BLaER1 treated with 17β-estradiol and CSF1 and Interleukin-3, amounts not matched to agents 10 nM and 100 nM (cell line): ENCODE measurements around the gene PBX3.

ENCODE experiments used
- H3K27ac ChIP-seq, 11 experiments: shearing (Covaris generic); formaldehyde crosslinking; 2 replicates each; pipeline ENCODE4 v1.8.1; 2022
- H3K27me3 ChIP-seq, 11 experiments: shearing (Covaris generic); formaldehyde crosslinking; 2 replicates each; pipeline ENCODE4 v1.8.1; 2022
- H3K36me3 ChIP-seq, 11 experiments: shearing (Covaris generic); formaldehyde crosslinking; 2 replicates each; pipeline ENCODE4 v1.8.1; 2022
- H3K4me1 ChIP-seq, 10 experiments: shearing (Covaris generic); formaldehyde crosslinking; 2 replicates each; pipeline ENCODE4 v1.8.1; 2022
- H3K4me2 ChIP-seq, 11 experiments: shearing (Covaris generic); formaldehyde crosslinking; 2 replicates each; pipeline ENCODE4 v1.8.1; 2022
- H3K4me3 ChIP-seq, 10 experiments: shearing (Covaris generic); formaldehyde crosslinking; 2 replicates each; pipeline ENCODE4 v1.8.1; 2022
- H3K9ac ChIP-seq, 11 experiments: shearing (Covaris generic); formaldehyde crosslinking; 2 replicates each; pipeline ENCODE4 v1.8.1; 2022
- H3K9me3 ChIP-seq, 11 experiments: shearing (Covaris generic); formaldehyde crosslinking; replicated peaks in 1 of 11; 2 replicates each; pipeline ENCODE4 v1.8.1; 2022
- H4K20me1 ChIP-seq, 11 experiments: shearing (Covaris generic); formaldehyde crosslinking; 2 replicates each; pipeline ENCODE4 v1.8.1; 2022
- Cebpa-rat ChIP-seq, 11 experiments: shearing (Covaris generic); IDR thresholded peaks; 2 replicates each; pipeline ENCODE4 v1.8.1; 2022

PBX3 gene

DNA sequence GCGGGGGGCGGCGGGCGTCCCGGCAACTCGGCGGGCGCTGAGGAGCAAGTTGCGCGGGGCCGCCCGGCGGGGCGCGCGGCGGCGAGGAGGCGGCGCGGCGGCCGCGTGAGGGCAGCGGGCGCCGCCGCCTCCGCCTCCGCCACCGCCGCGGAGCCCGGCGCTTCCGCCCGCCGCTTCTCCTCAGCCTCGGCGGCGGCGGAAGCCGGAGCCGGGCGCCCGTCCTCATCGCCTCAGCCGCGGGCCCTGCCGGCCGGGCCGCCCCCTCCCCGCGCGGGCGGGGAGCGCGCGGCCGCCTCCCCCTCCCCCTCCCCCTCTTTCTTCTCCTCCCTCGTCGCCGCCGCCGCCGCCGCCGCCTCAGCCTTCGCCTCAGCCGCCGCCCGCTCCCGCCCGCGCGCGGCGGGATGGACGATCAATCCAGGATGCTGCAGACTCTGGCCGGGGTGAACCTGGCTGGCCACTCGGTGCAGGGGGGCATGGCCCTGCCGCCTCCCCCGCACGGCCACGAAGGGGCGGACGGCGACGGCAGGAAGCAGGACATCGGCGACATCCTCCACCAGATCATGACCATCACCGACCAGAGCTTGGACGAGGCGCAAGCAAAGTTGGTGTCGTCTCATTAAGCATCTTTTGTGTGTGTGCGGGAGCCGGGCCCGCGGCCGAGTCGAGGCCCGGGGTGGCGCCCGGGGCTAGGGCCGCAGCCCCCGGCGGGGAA is at the start of gene PBX3:
Gene PBX3 (plus strand): TSS at position 321 of the 712 bp plus-strand sequence.
- Histone ChIP-seq H3K4me1 (peaks cover 15 to 29% (median 20%) of the 10 kb centered on the region in 10 experiments; a peak in 19 of 20 replicates), H4K20me1 (peaks cover 0 to 44% (median 23%) of the 10 kb centered on the region in 11 experiments; a peak in 15 of 22 replicates), H3K9me3 (no peaks in the 10 kb centered on the region), H3K4me2 (peak within 1 kb of the TSS; percentile 85 to 97 (median 94)), H3K4me3 (peak within 1 kb of the TSS; percentile 70 to 91 (median 80)), H3K9ac (peak within 1 kb of the TSS; percentile 75 to 88 (median 85)), H3K36me3 (peaks cover 0 to 33% (median 4%) of the 10 kb centered on the region in 11 experiments; a peak in 7 of 22 replicates), H3K27me3 (peaks cover 32 to 51% (median 49%) of the 10 kb centered on the region in 11 experiments), H3K27ac (peak within 1 kb of the TSS; percentile 56 to 87 (median 77); a peak in 21 of 22 replicates)
- no peak for TF ChIP-seq Cebpa-rat (IDR thresholded peaks at IDR 0.05)

DNA sequence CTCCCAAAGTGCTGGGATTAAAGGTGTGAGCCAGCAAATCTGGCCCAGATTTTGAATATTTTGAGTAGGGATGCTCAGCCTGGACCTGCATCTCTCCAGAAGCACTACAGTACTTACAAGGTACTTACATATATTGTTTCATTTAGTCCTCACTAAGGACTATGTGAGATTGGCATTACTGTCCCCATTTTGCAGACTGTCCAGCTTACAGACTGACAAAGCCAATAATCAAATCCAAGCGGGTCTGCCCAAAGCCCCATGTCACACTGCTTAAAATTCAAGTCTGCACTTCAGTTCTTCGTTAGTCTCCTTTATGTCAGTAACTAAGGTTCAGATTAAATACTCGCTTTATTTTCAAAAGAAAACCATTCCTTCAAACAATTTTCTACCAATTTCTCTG is 47.3 kb upstream of the PBX3 start:
- no peaks in the 10 kb centered on the region for H3K9me3 ChIP-seq
- no peak for TF ChIP-seq Cebpa-rat (IDR thresholded peaks at IDR 0.05)
- peaks cover 12 to 24% (median 14%) of the 10 kb centered on the region in 10 experiments; a peak in 17 of 20 replicates for H3K4me1 ChIP-seq
- peaks cover 0 to 89% (median 40%) of the 10 kb centered on the region in 11 experiments; a peak in 15 of 22 replicates for H4K20me1 ChIP-seq
- H3K4me3 ChIP-seq, result no peak overlapping the region
- no peaks in the 10 kb centered on the region for H3K27me3 ChIP-seq
- H3K4me2 ChIP-seq, result no peak overlapping the region
- no peak overlapping the region for H3K27ac ChIP-seq
- no peak overlapping the region for H3K9ac ChIP-seq
- peaks cover 0 to 17% (median 8%) of the 10 kb centered on the region in 11 experiments; a peak in 11 of 22 replicates for H3K36me3 ChIP-seq

DNA sequence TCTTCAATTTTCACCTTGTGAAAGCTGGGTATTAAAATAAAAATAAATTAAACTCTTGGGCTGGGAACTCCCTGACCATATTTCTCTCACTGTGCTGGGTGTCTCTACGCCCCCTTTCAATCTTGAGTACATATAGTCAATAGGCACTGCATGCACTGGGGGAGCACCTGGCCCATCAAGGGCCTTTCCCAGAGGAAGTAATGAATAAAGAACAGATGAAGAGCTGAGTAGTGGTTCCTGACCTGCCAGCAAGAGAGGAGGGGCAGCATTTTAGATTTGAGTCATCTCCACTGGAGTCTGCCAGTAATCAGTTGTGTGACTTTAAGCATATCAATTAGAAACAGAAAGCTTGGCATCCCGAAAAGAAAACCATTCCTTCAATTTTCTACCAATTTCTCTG is 46.4 kb upstream of the PBX3 start:
- peaks cover 0 to 19% (median 8%) of the 10 kb centered on the region in 11 experiments; a peak in 10 of 22 replicates for H3K36me3 ChIP-seq
- peaks cover 0 to 83% (median 40%) of the 10 kb centered on the region in 11 experiments; a peak in 15 of 22 replicates for H4K20me1 ChIP-seq
- H3K9me3 ChIP-seq, result no peaks in the 10 kb centered on the region
- no peak overlapping the region for H3K9ac ChIP-seq
- TF ChIP-seq Cebpa-rat (IDR thresholded peaks at IDR 0.05), result no peak
- no peak overlapping the region for H3K4me3 ChIP-seq
- H3K4me2 ChIP-seq, result no peak overlapping the region
- H3K4me1 ChIP-seq, result peaks cover 14 to 29% (median 18%) of the 10 kb centered on the region in 10 experiments
- H3K27me3 ChIP-seq, result no peaks in the 10 kb centered on the region
- H3K27ac ChIP-seq, result no peak overlapping the region

DNA sequence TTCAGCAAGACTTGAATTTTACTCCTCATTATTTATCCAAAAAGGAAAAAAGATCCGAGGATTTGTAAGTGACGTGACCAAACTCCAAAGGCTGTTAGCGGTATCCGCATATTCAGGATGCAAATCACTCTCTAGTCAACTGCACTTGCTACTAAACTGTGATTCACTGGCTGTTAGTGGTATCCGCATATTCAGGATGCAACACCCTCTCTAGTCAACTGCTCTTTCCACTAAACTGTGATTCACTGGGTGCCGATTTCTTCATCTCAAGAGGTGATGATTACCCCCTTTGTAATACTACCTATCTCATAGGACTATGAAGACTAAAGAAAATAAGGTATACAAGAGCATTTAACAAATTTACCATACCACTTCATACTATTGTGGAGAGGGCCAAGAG is 45.8 kb upstream of the PBX3 start:
- Histone ChIP-seq H3K4me1 (peaks cover 15 to 29% (median 18%) of the 10 kb centered on the region in 10 experiments), H3K4me3 (no peak overlapping the region), H3K9ac (no peak overlapping the region), H3K36me3 (peaks cover 0 to 19% (median 8%) of the 10 kb centered on the region in 11 experiments; a peak in 10 of 22 replicates), H3K9me3 (no peaks in the 10 kb centered on the region), H3K27ac (no peak overlapping the region), H4K20me1 (peaks cover 0 to 77% (median 39%) of the 10 kb centered on the region in 11 experiments; a peak in 15 of 22 replicates), H3K27me3 (no peaks in the 10 kb centered on the region), H3K4me2 (no peak overlapping the region)
- TF ChIP-seq Cebpa-rat (IDR thresholded peaks at IDR 0.05), result no peak

DNA sequence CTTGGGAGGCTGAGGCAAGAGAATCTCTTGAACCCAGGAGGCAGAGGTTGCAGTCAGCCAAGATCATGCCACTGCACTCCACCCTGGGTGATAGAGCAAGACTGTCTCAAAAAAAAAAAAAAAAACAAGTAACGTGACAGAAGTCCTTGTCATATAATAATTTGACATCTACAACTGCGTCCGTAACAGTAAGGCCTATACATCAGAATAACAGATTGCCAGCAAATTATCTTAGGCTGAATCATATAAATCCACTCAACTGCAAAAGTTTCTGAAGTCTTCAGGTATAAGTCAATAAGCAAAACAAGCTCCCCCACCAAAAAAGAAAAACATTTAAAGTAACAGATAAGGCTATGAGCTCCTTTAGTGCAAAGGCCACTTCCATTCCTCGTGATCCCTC is 43.5 kb upstream of the PBX3 start:
- no peak overlapping the region for H3K9ac ChIP-seq
- no peaks in the 10 kb centered on the region for H3K9me3 ChIP-seq
- TF ChIP-seq Cebpa-rat (IDR thresholded peaks at IDR 0.05), result no peak
- peaks cover 0 to 63% (median 29%) of the 10 kb centered on the region in 11 experiments; a peak in 15 of 22 replicates for H4K20me1 ChIP-seq
- H3K4me3 ChIP-seq, result no peak overlapping the region
- H3K4me1 ChIP-seq, result peaks cover 15 to 28% (median 21%) of the 10 kb centered on the region in 10 experiments
- no peak overlapping the region for H3K4me2 ChIP-seq
- no peaks in the 10 kb centered on the region for H3K27me3 ChIP-seq
- H3K36me3 ChIP-seq, result peaks cover 0 to 19% (median 8%) of the 10 kb centered on the region in 11 experiments; a peak in 10 of 22 replicates
- H3K27ac ChIP-seq, result no peak overlapping the region

DNA sequence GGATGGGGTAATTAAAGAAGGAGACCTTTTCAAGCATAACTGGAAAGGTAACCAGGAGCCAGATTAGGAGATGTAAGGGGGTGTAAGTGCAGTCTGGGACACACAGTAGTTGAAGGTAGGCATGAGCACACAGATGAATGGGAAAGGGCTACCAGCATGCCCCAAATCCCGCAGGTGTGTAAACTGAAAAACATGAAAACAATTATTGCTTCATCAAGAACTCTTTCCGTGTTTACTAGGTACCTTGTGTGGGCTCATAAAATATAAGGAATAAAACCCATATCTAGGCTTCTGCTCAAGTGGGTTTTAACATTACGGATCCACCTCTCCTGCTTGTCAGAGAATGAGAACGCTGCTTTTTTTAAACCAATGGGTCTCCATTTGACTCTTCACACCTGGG is 41.3 kb upstream of the PBX3 start:
- TF ChIP-seq Cebpa-rat (IDR thresholded peaks at IDR 0.05), result 0 out of 22 replicates have a peak, but pooled peaks of 1 of the 11 experiments have one; percentile 10
- peak overlapping the region; percentile 86 to 96 (median 92) for H3K4me2 ChIP-seq
- peak overlapping the region in 6 of 11 experiments; percentile 86 to 96 (median 93); a peak in 9 of 22 replicates for H3K27ac ChIP-seq

DNA sequence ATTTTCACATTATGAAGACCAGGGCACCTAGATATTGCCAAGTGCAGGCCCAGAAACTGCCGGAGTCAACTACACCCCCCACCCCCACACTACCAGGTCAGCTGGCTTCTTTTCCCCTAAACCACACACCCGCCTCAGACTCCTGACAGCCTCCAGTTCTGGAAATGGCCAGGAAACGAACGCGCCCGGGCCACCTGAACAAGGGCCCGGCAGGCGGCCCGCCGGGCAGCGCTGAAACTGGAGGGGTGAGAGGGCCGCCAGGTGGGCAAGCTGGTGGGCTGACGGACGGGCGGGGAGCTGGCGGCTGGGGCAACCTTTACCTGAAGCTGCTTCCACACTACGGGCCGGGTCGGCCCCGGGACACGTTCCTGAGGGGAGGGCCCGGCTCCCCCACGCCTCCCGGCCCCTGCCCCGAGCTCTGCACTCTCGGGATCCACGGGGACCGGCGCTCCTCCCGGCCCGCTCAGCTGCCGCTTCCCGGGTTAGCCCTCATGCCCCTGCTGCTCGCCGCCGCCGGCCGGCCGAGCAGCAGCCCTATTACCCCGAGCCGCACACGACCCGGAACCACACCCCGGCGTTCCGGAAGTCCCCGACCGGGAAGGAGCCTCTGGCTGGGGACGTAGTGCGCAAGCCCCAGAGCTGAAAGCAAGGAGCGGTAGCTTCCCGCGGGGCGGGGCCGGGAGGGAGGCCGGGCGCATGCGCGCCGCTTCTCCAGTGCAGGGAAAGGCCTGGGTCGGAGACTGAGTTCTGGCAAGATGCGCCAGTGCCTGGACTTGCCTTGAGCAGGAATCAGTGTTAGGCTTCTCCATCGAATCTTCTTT is 40.3 kb upstream of the PBX3 start, which contains the start of gene MAPKAP1:
Gene MAPKAP1 (minus strand): TSS at position 558 of the 821 bp plus-strand sequence. CDS start 34,634 bp downstream, outside the sequence.
- Histone ChIP-seq H3K36me3 (peaks cover 0 to 19% (median 5%) of the 10 kb centered on the region in 11 experiments; a peak in 10 of 22 replicates), H3K4me1 (peaks cover 15 to 28% (median 21%) of the 10 kb centered on the region in 10 experiments), H3K9ac (peak within 1 kb of the TSS; percentile 88 to 99 (median 94)), H3K4me2 (peak within 1 kb of the TSS; percentile 86 to 96 (median 92)), H3K27ac (peak within 1 kb of the TSS; percentile 86 to 96 (median 93)), H3K9me3 (no peaks in the 10 kb centered on the region), H4K20me1 (peaks cover 0 to 31% (median 3%) of the 10 kb centered on the region in 11 experiments; a peak in 11 of 22 replicates), H3K27me3 (no peaks in the 10 kb centered on the region), H3K4me3 (peak within 1 kb of the TSS; percentile 84 to 99 (median 91))
- TF ChIP-seq Cebpa-rat (IDR thresholded peaks at IDR 0.05), result no peak

More for the DNA sequence above, 41.3 kb upstream of the PBX3 start:
- Histone ChIP-seq H4K20me1 (peaks cover 0 to 41% (median 12%) of the 10 kb centered on the region in 11 experiments; a peak in 13 of 22 replicates), H3K4me3 (peak overlapping the region; percentile 84 to 99 (median 91)), H3K9me3 (no peaks in the 10 kb centered on the region), H3K36me3 (peaks cover 0 to 19% (median 8%) of the 10 kb centered on the region in 11 experiments; a peak in 10 of 22 replicates), H3K9ac (peak overlapping the region; percentile 88 to 99 (median 94)), H3K27me3 (no peaks in the 10 kb centered on the region), H3K4me1 (peaks cover 15 to 28% (median 21%) of the 10 kb centered on the region in 10 experiments)

DNA sequence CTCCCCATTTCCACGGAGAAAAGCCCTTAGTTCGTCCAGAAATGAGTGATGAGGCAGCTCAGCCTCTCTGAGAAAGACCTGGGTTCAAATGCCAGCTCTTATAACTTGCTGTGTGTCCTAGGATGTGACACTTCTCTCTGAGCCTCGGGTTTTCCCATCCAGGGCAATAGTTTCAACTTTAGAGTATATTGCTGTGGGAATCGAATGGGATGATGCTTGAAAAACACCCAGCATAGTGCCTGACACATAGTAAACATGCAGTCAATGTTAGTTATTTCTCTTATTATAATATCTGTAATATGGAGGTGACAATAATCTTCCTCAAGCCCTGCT is 39.7 kb upstream of the PBX3 start:
- Histone ChIP-seq H3K9ac (peak overlapping the region; percentile 88 to 99 (median 94); a peak in 21 of 22 replicates), H3K4me3 (peak overlapping the region; percentile 84 to 99 (median 91); a peak in 19 of 20 replicates), H3K4me2 (peak overlapping the region; percentile 64 to 96 (median 88)), H3K36me3 (peaks cover 0 to 19% (median 5%) of the 10 kb centered on the region in 11 experiments; a peak in 10 of 22 replicates), H4K20me1 (peaks cover 0 to 26% (median 0%) of the 10 kb centered on the region in 11 experiments; a peak in 7 of 22 replicates), H3K9me3 (no peaks in the 10 kb centered on the region), H3K27ac (peak overlapping the region; percentile 44 to 96 (median 93); a peak in 21 of 22 replicates), H3K4me1 (peaks cover 15 to 28% (median 21%) of the 10 kb centered on the region in 10 experiments), H3K27me3 (no peaks in the 10 kb centered on the region)
- TF ChIP-seq Cebpa-rat (IDR thresholded peaks at IDR 0.05), result no peak
